Measurements from ENCODE around the gene EIF4E.

- TF ChIP-seq CTCF (IDR thresholded peaks at IDR 0.05; ENCODE audit: poor library complexity, severe bottlenecking) (no peak), EZH2 (IDR thresholded peaks at IDR 0.05; ENCODE audit: borderline replicate concordance, insufficient read depth, low read length, poor library complexity, severe bottlenecking) (no peak), REST (IDR thresholded peaks at IDR 0.05; ENCODE audit: borderline replicate concordance) (no peak), TAF1 (IDR thresholded peaks at IDR 0.05; ENCODE audit: low read depth) (no peak), SMC3 (conservative IDR thresholded peaks at IDR 0.05; ENCODE audit: poor library complexity) (no peak), POLR2AphosphoS5 (IDR thresholded peaks at IDR 0.05) (no peak)
Measured at GRCh38 chr4:98909646-98910401, 19.1 kb downstream of the EIF4E start.
